ENCODE measurements around the gene ARNT2. TPM values are rescaled to one million over a fixed set of nuclear protein-coding genes. Genes with fewer than 3 reads are reported as not detected.

ARNT2 gene
- polyA plus RNA-seq, 3 donors from 2014 or later: not detected

GRCh38 chr15:80562846-80563245 lies 158.7 kb downstream of the ARNT2 start:
- H3K9me3 Mint-ChIP-seq: no peaks in the 10 kb centered on the region
- H3K27me3 Mint-ChIP-seq (ENCODE audit: low read depth in 3 of 3): peaks cover 2 to 12% (median 5%) of the 10 kb centered on the region in 3 donors
- no peak overlapping the region for H3K4me3 Mint-ChIP-seq
- H3K4me1 Mint-ChIP-seq: peaks cover 1 to 5% of the 10 kb centered on the region in 2 donors
- H3K36me3 Mint-ChIP-seq: no peaks in the 10 kb centered on the region
- H3K27ac Mint-ChIP-seq: no peak overlapping the region
- no peak for DNase-seq

GRCh38 chr15:80563372-80563997 lies 159.3 kb downstream of the ARNT2 start:
- Mint-ChIP-seq H3K4me1 (peaks cover 1 to 5% of the 10 kb centered on the region in 2 donors), H3K4me3 (no peak overlapping the region), H3K9me3 (no peaks in the 10 kb centered on the region), H3K27ac (peak overlapping the region in 1 of 6 donors; percentile 2), H3K27me3 (ENCODE audit: low read depth in 3 of 3) (peaks cover 5 to 12% (median 5%) of the 10 kb centered on the region in 3 donors), H3K36me3 (no peaks in the 10 kb centered on the region)
- no peak for DNase-seq

GRCh38 chr15:80564056-80564455 lies 159.9 kb downstream of the ARNT2 start:
- Mint-ChIP-seq H3K4me1 (peaks cover 1 to 5% of the 10 kb centered on the region in 2 donors), H3K4me3 (no peak overlapping the region), H3K36me3 (no peaks in the 10 kb centered on the region), H3K9me3 (no peaks in the 10 kb centered on the region), H3K27me3 (ENCODE audit: low read depth in 3 of 3) (peaks cover 5 to 12% (median 5%) of the 10 kb centered on the region in 3 donors), H3K27ac (no peak overlapping the region)
- DNase-seq: no peak

GRCh38 chr15:80565398-80565797 lies 161.2 kb downstream of the ARNT2 start:
- H3K4me1 Mint-ChIP-seq: peaks cover 1 to 5% of the 10 kb centered on the region in 2 donors
- H3K27ac Mint-ChIP-seq: no peak overlapping the region
- no peak overlapping the region for H3K4me3 Mint-ChIP-seq
- no peaks in the 10 kb centered on the region for H3K36me3 Mint-ChIP-seq
- peaks cover 5 to 12% (median 5%) of the 10 kb centered on the region in 3 donors for H3K27me3 Mint-ChIP-seq (ENCODE audit: low read depth in 3 of 3)
- H3K9me3 Mint-ChIP-seq: no peaks in the 10 kb centered on the region
- DNase-seq: no peak

GRCh38 chr15:80565988-80566387 lies 161.8 kb downstream of the ARNT2 start:
- no peak for DNase-seq
- no peak overlapping the region for H3K4me3 Mint-ChIP-seq
- no peaks in the 10 kb centered on the region for H3K9me3 Mint-ChIP-seq
- H3K27ac Mint-ChIP-seq: no peak overlapping the region
- no peaks in the 10 kb centered on the region for H3K36me3 Mint-ChIP-seq
- peaks cover 1 to 5% of the 10 kb centered on the region in 2 donors for H3K4me1 Mint-ChIP-seq
- peaks cover 5 to 12% (median 5%) of the 10 kb centered on the region in 3 donors for H3K27me3 Mint-ChIP-seq (ENCODE audit: low read depth in 3 of 3)

- no peak overlapping the region for H3K27ac Mint-ChIP-seq
These were observed 163.6 kb downstream of the ARNT2 start for GRCh38 chr15:80567721-80568157.

GRCh38 chr15:80568298-80568697 lies 164.1 kb downstream of the ARNT2 start:
- peaks cover 1 to 5% of the 10 kb centered on the region in 2 donors for H3K4me1 Mint-ChIP-seq
- no peak overlapping the region for H3K4me3 Mint-ChIP-seq
- H3K9me3 Mint-ChIP-seq: no peaks in the 10 kb centered on the region
- no peaks in the 10 kb centered on the region for H3K36me3 Mint-ChIP-seq
- H3K27ac Mint-ChIP-seq: no peak overlapping the region
- H3K27me3 Mint-ChIP-seq (ENCODE audit: low read depth in 3 of 3): peaks cover 5 to 15% (median 5%) of the 10 kb centered on the region in 3 donors
- no peak for DNase-seq

More at GRCh38 chr15:80567721-80568157, 163.6 kb downstream of the ARNT2 start:
- Mint-ChIP-seq H3K36me3 (no peaks in the 10 kb centered on the region), H3K27me3 (ENCODE audit: low read depth in 3 of 3) (peaks cover 5 to 15% (median 5%) of the 10 kb centered on the region in 3 donors), H3K4me3 (no peak overlapping the region), H3K4me1 (peaks cover 1 to 5% of the 10 kb centered on the region in 2 donors), H3K9me3 (no peaks in the 10 kb centered on the region)
- DNase-seq: peak in 1 of 3 donors; percentile 7

GRCh38 chr15:80568876-80569605 lies 164.9 kb downstream of the ARNT2 start:
- Mint-ChIP-seq H3K4me3 (no peak overlapping the region), H3K27me3 (ENCODE audit: low read depth in 3 of 3) (peaks cover 5 to 15% (median 5%) of the 10 kb centered on the region in 3 donors), H3K27ac (no peak overlapping the region), H3K36me3 (no peaks in the 10 kb centered on the region), H3K9me3 (no peaks in the 10 kb centered on the region), H3K4me1 (peaks cover 1 to 5% of the 10 kb centered on the region in 2 donors)
- DNase-seq: no peak

GRCh38 chr15:80569656-80570055 lies 165.5 kb downstream of the ARNT2 start:
- H3K27me3 Mint-ChIP-seq (ENCODE audit: low read depth in 3 of 3): peaks cover 5 to 13% (median 5%) of the 10 kb centered on the region in 3 donors
- H3K4me1 Mint-ChIP-seq: peaks cover 1 to 5% of the 10 kb centered on the region in 2 donors
- DNase-seq: no peak
- no peak overlapping the region for H3K4me3 Mint-ChIP-seq
- H3K36me3 Mint-ChIP-seq: no peaks in the 10 kb centered on the region
- no peaks in the 10 kb centered on the region for H3K9me3 Mint-ChIP-seq
- no peak overlapping the region for H3K27ac Mint-ChIP-seq

- Mint-ChIP-seq H3K4me1 (peaks cover under 1 to 3% of the 10 kb centered on the region in 2 donors), H3K27me3 (ENCODE audit: low read depth in 3 of 3) (peaks cover 5 to 6% (median 5%) of the 10 kb centered on the region in 3 donors), H3K9me3 (no peaks in the 10 kb centered on the region), H3K4me3 (no peak overlapping the region), H3K36me3 (no peaks in the 10 kb centered on the region), H3K27ac (no peak overlapping the region)
- DNase-seq: no peak
These were observed 166.4 kb downstream of the ARNT2 start for GRCh38 chr15:80570553-80570952.

- H3K9me3 Mint-ChIP-seq: no peaks in the 10 kb centered on the region
- H3K36me3 Mint-ChIP-seq: no peaks in the 10 kb centered on the region
- no peaks in the 10 kb centered on the region for H3K4me1 Mint-ChIP-seq
- no peak overlapping the region for H3K4me3 Mint-ChIP-seq
- DNase-seq: no peak
- peaks cover 3 to 9% (median 5%) of the 10 kb centered on the region in 3 donors for H3K27me3 Mint-ChIP-seq (ENCODE audit: low read depth in 3 of 3)
- no peak overlapping the region for H3K27ac Mint-ChIP-seq
These were observed 168.2 kb downstream of the ARNT2 start for GRCh38 chr15:80572337-80572736.

GRCh38 chr15:80573606-80574005 lies 169.4 kb downstream of the ARNT2 start:
- Mint-ChIP-seq H3K4me3 (no peak overlapping the region), H3K36me3 (no peaks in the 10 kb centered on the region), H3K9me3 (no peaks in the 10 kb centered on the region), H3K27me3 (ENCODE audit: low read depth in 3 of 3) (peaks cover 3 to 5% (median 3%) of the 10 kb centered on the region in 3 donors), H3K4me1 (no peaks in the 10 kb centered on the region), H3K27ac (no peak overlapping the region)
- no peak for DNase-seq

- Mint-ChIP-seq H3K27ac (no peak overlapping the region), H3K4me3 (no peak overlapping the region), H3K36me3 (no peaks in the 10 kb centered on the region), H3K27me3 (ENCODE audit: low read depth in 3 of 3) (peaks cover 3 to 5% (median 3%) of the 10 kb centered on the region in 3 donors), H3K4me1 (no peaks in the 10 kb centered on the region), H3K9me3 (no peaks in the 10 kb centered on the region)
- no peak for DNase-seq
These were observed 170.4 kb downstream of the ARNT2 start for GRCh38 chr15:80574590-80574989.

GRCh38 chr15:80576519-80577090 lies 172.4 kb downstream of the ARNT2 start:
- H3K4me1 Mint-ChIP-seq: no peaks in the 10 kb centered on the region
- no peaks in the 10 kb centered on the region for H3K9me3 Mint-ChIP-seq
- H3K27ac Mint-ChIP-seq: no peak overlapping the region
- H3K36me3 Mint-ChIP-seq: no peaks in the 10 kb centered on the region
- no peak for DNase-seq
- H3K27me3 Mint-ChIP-seq (ENCODE audit: low read depth in 3 of 3): peaks cover 3 to 7% (median 3%) of the 10 kb centered on the region in 3 donors
- no peak overlapping the region for H3K4me3 Mint-ChIP-seq

All from immature natural killer cell (primary cell).